ENCODE data around the gene CAD.

CAD gene

DNA sequence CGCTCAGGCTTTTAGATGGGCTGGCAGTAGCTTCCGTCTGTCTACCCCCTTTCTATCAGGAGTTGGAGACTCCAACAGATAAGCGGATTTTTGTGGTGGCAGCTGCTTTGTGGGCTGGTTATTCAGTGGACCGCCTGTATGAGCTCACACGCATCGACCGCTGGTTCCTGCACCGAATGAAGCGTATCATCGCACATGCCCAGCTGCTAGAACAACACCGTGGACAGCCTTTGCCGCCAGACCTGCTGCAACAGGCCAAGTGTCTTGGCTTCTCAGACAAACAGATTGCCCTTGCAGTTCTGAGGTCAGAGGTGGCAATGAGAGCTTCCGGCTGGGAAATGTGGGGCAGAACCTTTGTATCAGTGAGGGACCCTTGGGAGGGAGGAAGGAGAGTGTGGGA, 14.8 kb downstream of the CAD start:
- no peak for DNase-seq

DNA sequence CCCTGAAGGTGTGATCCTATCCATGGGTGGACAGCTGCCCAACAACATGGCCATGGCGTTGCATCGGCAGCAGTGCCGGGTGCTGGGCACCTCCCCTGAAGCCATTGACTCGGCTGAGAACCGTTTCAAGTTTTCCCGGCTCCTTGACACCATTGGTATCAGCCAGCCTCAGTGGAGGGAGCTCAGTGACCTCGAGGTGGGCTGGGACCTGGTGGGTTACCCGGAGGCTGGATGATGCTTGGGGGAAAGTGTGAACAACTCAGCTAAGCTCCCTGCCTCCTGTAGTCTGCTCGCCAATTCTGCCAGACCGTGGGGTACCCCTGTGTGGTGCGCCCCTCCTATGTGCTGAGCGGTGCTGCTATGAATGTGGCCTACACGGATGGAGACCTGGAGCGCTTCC, 16.2 kb downstream of the CAD start:
- no peak for DNase-seq

DNA sequence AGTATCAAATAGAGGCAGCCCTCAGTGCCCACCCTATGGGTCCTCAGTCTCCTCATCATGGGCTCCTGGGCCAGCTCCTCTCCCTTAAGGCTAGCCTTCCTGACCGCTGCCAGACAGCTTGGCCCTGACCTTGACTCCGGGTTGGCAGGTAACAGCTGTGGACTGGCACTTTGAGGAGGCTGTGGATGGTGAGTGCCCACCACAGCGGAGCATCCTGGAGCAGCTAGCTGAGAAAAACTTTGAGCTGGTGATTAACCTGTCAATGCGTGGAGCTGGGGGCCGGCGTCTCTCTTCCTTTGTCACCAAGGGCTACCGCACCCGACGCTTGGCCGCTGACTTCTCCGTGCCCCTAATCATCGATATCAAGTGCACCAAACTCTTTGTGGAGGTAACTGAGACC, 19.0 kb downstream of the CAD start:
- no peak for DNase-seq

DNA sequence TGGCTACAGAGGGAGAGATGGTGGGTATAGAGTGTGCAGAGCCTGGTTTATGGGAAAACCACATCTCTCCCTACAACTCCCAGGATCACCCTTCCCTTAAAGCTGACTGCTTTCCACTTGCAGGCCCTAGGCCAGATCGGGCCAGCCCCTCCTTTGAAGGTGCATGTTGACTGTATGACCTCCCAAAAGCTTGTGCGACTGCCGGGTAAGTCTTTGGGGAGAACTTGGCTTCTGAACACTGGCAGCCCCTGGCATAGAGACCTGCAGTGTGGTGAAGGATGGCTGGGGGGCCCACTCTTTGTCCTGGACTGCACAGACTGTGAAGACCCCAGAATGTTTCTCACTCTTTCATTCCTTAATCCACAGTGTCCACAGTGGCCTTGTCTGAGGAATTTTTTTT, 19.5 kb downstream of the CAD start:
- no peak for DNase-seq

DNA sequence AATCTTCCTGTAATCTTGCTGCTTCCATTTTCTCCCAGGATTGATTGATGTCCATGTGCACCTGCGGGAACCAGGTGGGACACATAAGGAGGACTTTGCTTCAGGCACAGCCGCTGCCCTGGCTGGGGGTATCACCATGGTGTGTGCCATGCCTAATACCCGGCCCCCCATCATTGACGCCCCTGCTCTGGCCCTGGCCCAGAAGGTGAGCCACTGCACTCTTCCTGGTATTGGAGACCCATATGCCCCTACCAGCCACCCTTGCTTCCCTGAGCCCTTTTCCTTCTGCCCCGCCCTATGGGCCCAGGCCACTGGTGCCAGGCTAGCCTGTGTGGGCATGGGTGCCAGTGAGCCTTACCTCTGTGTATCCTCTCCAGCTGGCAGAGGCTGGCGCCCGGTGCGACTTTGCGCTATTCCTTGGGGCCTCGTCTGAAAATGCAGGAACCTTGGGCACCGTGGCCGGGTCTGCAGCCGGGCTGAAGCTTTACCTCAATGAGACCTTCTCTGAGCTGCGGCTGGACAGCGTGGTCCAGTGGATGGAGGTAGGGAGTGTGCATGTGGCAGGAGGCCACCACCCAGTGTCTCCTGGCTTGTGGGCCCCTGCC, 20.3 kb downstream of the CAD start:
- no peak for DNase-seq

DNA sequence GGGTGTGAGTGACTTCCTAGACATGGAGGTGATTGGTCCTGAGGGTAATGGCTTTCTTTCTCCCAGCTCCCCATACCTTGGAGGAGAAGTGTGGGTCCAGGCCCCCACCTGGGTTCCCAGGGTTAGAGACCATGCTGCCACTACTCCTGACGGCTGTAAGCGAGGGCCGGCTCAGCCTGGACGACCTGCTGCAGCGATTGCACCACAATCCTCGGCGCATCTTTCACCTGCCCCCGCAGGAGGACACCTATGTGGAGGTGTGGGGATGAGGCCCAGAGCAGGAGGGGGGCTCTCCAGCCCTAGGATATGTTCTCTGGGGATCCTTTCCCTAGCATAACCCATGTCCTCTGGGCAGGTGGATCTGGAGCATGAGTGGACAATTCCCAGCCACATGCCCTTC, 21.8 kb downstream of the CAD start:
- DNase-seq, result no peak

DNA sequence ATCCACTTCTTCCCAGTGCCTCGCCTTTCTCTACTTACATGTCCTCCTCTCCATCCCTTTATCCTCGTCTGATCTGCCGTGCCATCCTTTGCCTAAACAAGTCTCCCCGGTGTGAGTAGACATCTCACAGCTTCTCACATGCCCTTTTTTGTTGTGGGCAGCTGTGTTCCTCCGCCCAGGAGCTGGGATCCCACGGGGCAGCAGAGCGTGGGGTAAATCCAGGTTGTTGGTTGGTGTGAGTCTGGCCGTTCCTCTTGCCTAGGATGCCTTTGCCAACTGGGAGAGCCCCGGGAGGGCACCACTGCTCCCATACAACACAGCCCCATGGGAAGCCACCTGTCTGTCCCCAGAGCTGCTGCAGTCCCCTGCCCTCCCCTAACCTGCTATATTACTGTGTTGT, 23.2 kb downstream of the CAD start:
- no peak for DNase-seq

DNA sequence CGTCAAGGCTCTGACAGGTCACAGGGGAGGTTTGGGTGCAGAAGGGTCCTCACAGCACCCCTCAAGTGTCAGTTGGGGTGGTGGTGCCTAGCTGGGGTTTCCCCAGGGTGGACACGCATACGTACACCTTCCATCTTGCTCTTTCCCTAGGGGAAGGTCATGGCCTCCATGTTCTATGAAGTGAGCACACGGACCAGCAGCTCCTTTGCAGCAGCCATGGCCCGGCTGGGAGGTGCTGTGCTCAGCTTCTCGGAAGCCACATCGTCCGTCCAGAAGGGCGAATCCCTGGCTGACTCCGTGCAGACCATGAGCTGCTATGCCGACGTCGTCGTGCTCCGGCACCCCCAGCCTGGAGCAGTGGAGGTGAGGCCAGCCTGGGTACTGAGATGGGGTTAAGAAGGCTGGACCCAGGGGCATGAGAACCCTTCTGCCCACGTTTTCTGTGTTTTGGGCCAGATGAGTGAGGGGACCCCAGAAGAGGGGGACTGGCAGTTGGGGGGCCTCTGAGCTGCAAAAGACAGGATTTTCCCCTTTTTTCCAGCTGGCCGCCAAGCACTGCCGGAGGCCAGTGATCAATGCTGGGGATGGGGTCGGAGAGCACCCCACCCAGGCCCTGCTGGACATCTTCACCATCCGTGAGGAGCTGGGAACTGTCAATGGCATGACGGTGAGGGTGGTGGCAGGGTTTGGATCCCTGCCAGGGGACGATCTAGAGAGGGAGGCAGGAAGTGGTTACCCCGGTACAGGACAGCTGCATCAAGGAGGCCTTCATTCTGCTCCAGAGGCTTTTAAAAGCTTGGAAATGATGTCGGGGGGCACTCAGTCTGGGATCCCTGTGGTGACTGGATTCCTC, 24.8 kb downstream of the CAD start:
- no peak for DNase-seq

DNA sequence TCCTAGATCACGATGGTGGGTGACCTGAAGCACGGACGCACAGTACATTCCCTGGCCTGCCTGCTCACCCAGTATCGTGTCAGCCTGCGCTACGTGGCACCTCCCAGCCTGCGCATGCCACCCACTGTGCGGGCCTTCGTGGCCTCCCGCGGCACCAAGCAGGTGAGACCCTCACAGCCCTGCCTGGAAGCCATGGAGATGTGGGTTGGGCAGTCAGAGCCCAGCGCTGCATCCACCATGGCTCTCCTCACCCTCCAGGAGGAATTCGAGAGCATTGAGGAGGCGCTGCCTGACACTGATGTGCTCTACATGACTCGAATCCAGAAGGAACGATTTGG, 25.4 kb downstream of the CAD start:
- no peak for DNase-seq

DNA sequence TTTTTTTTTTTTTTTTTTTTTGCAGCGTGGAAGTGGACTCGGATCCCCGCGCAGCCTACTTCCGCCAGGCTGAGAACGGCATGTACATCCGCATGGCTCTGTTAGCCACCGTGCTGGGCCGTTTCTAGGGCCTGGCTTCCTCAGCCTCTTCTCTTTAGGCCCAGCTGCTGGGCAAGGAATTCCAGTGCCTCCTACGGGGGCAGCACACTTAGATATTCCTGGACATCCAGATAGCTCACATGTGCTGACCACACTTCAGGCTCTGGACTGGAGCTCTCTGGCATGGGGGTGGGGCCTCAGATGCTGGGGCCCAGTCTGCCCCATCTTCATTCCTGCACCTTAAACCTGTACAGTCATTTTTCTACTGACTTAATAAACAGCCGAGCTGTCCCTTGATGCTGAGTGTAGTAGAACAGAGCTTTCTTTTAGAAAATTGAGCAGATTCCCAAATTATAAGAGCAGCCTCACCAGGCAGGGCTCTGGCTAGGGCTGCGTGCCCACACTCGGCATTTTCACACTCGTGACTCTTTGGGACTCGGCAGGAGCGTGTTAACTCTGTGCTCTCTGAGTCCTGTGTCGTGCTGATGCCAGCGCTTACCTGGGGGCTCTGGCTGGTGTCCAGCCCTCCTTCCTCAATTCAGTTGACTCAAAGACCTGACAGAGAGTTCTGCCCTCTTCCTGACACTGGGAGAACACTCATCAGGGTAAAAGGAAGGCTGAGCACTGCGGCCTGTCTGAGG, 26.4 kb downstream of the CAD start:
- no peak for DNase-seq

DNA sequence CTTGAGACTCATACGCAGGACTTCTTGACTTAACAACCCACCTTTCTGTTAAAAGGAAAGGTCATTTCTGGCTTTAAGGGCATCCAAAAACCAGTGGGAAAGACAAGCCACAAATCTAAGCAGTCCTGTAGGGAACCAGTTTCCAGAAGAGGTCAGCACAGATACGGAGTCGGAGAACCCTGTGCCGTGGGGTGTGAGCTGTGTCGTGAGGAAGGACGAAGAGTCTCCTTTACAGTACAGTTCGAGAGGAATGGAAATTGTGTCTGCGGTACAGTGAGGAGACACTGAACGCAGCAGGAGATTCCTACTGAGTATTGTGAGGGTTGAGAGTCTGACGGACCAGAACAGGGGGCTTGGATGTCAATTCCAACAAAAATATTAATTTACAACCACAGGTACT, 27.9 kb downstream of the CAD start:
- DNase-seq, result no peak

DNA sequence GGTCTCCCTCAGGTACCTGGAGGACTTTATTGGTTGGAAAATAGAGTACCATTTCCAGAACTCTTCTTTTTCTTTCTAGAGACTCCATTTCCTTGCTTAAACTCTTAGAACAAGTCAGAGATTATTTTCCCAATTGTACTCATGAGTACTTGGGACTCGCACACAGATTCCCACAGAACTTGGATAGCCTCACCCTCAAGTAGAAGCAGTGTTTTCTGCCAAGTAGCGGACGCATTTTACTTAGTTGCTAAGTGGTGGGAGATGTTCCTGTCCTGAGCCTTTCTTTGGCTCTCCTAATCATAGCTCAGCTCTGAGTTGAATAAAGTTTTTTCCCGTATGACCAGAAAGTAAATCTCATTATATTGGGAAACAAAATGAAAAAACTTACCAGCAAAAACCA, 28.5 kb downstream of the CAD start:
- DNase-seq, result no peak

DNA sequence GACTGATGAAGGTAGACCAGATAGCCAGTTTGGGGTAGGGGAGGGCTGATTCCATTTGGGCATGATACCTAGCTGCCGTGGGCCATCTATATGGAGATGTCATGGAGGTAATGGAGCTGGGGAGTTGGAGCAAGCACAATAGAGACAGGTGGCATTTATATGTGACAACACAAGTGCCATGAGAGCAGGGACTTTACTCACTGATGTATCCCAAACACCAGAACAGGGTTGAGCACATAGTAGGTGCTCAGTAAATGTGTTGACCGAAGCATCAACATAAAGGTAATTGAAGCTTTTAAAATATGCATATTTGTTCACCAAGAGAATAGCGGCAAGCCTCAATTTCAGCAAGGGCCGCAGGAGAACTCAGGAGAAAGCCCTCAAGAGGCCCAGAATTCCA, 30.7 kb downstream of the CAD start:
- no peak for DNase-seq

DNA sequence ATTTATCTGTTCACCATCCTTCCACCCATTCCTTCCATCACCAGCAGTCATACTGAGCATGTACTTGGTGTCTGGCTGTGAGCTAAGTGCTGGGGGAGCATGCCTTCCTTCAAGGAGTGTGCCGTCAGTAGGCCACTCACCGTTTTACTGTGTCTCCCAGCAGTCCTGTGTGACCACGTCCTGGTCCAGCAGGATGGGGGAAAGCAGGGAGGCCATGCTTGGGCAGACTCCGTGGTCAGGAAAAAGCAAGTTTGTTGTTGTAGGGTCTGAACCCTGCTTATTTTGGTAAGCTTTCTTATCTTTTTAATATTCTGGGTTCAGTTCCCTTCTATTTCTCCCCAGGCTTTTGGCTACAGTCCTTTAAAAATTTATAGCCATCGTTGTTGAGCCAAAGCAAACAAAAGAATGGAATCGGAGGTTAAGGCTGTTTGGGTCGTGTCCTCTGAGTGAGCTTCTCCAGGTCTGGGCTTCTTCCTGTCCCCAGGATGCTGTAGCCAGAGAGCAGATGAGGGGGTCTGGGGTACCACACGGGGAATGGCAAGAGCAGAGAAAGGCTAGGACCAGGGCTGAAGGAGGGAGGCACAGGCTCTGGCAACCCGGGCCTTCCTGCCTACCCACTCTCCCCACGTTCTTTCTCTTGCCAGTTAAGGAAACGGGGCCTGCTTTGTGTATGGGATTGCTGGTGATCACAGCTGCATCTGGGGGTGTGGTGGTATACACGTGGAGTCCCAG, 32.2 kb downstream of the CAD start:
- DNase-seq, result no peak

DNA sequence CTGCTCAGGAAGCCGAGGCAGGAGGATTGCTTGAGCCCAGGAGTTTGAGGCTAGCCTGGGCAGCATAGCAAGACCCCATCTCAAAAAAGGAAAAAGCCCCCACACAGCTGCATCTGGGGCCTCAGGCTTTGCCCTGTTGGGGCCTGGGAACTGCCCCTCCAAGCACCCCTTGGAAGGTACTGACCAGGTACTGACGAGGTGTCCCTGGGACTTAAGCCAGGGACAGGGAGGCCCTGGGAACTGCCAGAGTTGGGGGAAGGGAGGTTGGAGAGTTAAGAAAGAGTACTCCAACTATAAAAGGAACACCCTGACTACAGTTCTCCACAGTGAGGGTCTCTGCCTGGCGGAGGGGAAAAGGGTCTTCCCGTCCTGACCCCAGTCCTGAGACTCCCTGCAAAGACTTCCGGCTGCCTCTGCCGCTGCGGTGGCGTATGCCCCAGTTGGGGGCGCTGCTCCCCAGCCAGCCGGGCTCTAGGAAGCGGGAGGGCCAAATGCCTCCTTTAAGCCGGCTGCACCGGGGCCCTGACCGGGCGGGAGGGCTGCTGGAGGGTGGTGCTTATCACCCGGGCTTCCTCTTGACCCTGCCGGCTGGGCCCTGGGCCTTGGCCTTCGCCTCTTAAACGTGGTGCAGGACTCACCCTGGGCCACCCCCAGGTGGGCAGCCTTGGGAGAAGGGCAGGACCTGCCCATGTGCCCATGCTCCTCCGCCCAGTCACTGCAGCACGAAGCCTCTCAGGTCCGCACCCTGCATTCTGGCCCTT, 32.9 kb downstream of the CAD start:
- peak; percentile 60 for DNase-seq

DNA sequence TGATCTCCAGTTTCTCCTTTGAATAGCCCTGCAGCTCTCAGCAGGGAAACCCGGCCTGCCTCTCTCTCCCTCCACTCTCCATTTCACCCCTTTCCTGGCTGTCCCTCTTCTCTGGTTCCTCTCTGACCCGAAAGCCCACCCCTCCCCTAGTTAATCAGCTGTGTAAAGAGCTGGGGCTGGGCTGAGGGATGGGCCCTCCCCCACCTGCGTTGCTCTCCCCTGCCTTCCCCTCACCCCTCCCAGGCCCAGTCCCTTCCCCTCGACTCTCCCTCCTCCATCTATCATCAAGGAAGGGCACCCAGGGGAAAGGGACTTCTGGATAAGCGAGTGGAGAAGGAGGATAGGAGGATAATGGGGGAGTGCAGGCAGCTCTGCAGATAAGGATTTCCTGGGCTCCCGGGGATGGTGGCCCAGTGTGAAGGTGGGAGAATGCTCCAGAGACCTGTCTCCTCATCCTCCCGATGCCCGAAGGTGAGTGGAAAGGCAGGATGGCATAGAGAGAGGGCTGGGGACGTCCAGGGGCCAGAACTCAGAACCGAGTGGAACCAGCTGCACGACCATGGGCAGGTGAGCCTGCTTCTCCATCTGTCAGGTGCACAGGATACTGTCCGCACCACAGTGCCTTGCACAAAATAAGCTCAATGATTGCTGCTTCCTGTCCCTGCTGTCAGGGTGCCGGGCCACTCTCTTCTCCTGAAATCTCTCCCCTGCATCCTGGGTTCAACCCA, 33.6 kb downstream of the CAD start:
- no peak for DNase-seq

DNA sequence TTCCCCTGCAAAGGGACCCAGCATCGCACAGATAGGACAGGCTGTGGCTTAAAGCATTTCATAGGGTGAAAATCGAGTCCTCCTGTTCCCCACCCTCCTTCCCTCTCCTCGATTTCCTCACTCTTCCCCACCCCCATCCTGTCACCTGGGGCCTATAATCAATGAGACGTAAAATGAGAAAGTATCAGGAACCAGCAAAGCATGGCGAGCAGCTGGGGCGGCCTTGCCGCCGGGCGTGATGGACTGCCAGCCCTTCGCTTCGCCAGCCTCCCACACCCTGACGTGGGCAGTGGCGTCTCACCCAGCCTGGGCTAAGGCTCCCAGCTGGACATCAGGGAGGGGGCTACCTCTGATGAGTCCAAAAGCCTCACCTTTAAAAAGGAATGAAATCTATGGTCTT, 34.6 kb downstream of the CAD start:
- DNase-seq, result no peak

DNA sequence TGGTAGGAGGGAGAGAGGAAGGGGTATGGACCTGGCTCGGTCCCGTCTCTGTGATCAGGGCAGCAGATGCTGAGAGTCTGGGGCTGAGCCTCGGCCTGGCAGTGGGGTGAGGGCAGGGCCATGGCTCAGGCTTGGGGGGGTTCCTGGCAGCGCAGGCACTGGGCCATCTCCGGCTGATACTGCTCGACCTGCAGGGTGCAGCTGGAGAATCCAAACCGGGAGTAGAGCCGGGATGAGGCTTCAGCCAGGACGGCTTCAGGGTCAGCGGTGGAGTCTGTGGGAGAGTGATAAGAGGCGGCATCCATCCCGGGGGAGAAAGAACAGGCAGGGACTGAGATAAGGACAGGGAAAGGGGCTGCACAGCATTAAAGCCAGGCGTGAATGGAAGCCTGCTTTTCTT, 38.0 kb downstream of the CAD start:
- DNase-seq, result no peak

DNA sequence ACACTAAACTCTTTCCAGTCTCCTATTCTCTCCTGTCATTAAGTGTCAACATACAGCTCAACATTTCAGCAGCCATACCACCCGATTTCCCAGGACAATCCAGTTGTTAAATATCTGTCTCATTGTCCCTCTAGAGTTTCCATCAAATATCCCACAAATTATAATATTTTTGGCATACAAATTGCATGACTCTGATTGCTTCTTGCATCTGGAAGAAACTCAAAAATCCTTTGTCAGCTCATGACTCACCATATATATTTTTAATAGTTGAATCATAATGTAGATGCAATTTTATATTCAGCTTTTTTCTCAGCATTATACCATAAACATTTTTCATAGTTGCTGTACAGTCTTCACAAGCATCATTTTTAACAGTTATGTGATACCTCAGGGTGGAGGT, 38.5 kb downstream of the CAD start:
- DNase-seq, result no peak

DNA sequence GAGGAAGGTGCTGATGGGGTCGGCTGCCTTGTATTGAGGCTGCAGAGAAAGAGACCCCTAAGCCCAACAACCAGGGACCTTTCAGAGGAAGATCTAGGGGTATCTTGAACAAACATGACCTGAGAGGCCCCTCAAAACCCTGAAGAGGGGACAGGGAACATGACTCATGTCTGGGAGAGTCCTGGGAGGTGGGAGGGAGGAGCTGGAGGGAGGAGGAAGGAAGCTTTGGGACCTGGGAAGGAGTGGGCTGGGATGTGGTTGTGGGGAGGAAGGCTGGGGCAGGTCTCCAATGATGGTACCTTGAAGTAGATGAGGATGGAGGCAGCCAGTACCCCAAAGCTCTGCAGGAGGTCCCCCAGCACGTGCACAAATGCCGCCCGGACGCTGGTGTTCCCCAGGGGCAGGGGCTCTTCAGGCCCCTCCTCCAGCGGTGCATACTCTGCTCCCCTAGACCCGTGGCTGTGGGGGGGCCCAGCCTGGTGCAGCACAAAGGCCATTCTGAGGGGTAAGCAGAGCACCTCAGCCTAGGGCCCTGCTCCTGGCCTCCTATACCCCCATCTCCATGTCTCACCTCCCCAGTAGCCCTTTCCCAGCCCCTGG, 39.8 kb downstream of the CAD start:
- DNase-seq, result no peak

DNA sequence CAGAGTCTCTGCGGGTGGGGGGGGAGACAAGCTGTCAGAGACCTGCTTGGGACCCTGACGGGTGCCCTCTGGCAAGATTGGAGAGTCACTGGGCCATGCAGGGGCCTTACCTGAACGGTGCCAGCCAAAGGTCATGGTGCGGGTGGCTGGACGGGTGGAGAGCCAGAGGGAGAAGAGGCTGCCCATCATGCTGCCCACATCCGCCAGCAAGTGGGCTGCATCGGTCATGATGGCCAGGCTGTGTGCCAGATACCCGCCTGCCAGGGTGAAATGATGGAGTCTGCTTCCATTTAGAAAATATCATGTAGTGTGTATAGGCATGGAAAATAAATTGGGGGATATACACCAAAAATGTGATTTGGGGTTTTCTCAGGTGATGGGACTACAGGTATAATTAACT, 40.9 kb downstream of the CAD start:
- no peak for DNase-seq

All from activated CD4-positive, alpha-beta T cell treated with anti-CD3 and anti-CD28 coated beads, Interleukin-2, amount 50 U/mL, for 16 hours (primary cell).